Left ventricle myocardium superior (tissue), 1 donor: ENCODE results near the gene PCAT6. TPM values are rescaled to one million over a fixed set of nuclear protein-coding genes. Genes with fewer than 3 reads are reported as not detected.
"Not testable (repeated sequence)": the region's sequence is repeated elsewhere in the genome, so short reads cannot be mapped to it uniquely, and the experiment has no call there.

Source experiments
- ATAC-seq: fragments of 200-7000 bp; cut with Tn5 transposase; one replicate; pipeline ENCODE4 v1.9.1; 2020; ENCODE audit warnings: mild to moderate bottlenecking, moderate library complexity
- DNase-seq: peaks from one replicate; pipeline ENCODE4 v3.0.0-alpha.2; 2020
- intact Hi-C: fragments of 100-400 bp; cut with micrococcal nuclease; formaldehyde crosslinking; loops from one replicate; pipeline ENCODE4 v1.11.0; 2022
- total RNA-seq: library from RNA; stranded (reverse); fragmentation: NEBNext Ultra II Directional; extraction: Animal tissue kit (Norgen Biotek cat#: 25700); gene quantifications from one replicate; pipeline ENCODE4 v1.2.1, GENCODE V29; 2021
- donor health status: DM: no; HTN: yes; CAD: no; lungs with severe emphysema.

Gene PCAT6
- total RNA-seq, 1 donor from 2014 or later, result 0.79 TPM

DNA sequence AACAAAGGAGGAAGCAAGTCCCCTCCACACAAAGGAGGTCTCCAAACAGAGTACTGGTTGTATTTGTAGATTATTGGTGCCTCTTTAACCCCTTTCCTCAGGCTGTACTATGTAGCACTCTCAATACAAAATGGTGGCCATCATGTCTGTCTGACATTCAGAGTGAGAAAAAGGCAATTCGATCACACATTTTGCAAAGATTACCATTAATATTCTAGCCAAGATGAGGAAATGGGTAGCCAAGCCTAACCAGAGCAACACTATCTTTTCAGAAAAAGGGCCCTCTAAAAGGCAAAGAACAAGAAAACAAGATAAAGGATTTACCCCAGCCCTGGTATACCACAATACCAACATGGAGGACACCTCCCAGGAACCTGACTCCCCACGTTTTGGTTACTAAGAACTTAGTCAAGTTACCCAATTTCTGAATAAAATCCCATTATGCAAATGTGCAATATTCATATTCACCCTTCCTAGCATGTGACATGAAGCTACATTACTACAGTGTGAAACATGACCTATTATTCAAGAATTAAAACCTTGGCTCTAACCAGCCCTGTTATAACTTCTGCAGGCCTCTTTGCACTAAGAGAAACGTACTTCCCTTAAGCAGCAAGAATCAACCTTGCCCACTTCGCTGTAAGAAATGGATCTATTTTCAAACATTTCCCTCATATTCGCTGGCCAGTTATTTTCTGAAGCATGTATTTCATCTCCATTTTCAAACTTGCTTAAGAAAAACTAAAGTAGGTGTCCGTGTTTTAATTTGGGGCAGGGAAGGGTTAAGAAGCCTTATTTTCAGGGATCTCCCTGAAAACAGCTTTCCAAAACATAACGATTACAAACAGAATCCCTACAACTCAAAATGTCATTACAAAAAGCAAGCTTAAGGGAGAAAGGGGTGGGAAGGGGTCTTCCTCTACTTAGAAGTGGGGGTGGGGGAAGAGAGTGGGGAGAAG lies 4.6 kb upstream of the PCAT6 start:
- ATAC-seq (no peak), DNase-seq (no peak)
- intact Hi-C loops, result no loop called here

DNA sequence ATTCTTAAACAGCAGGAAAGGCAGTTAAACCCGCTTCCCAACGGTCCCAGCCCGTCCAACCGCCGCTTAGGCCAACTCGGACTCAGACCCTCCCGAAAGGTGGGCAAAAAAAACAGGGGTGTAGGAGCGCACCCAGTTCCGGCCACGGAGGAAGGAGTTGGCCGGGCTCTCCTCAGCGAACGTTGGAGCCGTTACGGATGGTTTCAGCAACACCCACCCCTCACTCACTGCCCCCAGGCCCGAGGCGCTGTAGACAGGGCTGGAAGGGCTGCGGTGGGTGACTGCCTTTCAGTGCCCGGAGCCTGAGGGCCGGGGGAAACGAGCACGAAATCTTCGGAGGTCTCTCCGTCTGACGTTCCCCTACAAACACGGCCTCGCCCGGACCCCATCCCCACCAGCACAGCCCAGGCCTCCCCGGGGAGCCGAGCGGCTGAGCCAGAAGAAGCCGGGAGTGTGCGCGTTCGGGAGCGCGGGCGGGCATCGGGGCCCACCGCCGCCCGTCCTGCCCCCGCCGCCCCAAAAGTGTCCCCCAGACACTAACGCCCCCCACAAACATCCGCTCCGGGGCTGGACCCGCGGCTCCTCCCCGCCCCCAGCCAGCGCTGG lies 3.8 kb upstream of the PCAT6 start:
- ATAC-seq (peak; percentile 3), DNase-seq (peak; percentile 42)
- intact Hi-C loops, result no loop called here

DNA sequence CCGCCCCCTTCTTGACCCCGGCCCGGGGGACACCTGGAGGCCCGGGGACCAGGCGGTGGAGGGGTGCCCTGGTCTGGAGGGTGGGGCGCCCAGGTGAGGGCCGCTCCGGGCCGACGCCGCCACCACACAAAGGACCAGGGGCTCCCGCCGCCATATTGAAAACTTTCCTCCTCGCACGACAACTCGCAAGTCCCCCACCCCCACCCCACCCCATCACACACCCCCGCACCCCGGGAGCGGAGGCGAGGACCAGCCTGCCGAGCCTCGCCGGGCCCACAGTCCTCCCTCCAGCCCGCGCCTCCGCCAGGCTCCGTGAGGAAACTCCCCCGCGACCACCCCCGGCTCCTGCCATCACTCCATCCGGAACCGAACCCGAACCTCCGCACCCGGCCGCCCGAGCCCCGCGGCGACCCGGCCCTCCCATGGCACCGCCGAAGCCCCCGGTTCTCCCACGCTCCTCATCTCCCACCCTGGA lies 3.3 kb upstream of the PCAT6 start:
- ATAC-seq (peak; percentile 13), DNase-seq (peak; percentile 45)
- intact Hi-C loops, result no loop called here

DNA sequence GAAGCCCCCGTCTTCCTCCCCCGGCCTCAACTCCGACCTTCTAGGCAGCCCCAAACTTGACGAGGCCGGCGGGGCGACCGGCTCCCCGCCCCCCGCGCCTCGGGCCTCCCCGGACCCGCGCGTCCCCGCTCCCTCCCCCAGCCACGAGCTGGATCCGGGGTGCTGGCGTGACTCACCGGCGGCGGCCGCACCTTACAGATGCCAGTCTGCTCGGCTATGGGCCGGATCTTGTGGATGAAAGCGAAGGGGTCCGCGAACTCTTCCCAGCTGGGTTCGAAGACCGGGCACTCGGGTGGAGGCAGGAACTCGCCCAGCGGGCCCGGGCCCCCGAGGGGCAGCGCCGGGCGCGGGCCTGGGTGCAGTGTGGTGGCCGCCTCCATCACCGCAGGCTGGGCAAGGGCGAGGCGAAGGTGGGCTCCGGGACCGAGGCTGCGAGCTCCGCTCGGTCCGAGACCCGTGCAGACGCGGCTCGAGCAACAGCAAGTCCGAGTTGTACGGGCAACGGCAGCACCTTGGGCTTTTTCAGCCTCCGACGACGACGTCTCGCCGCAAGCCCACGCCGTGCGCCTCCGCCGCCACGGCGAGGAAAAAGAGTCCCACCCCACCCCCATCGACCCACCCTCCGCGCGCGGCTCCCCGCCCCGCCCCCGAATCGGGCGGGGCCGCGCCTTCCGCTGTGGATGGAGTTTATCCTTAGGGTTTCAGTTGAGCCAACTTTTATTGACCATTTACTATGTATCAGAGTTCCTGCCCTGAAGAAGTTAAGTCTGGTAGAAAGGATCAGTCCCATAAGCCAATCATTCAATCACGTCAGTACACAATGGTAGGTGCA lies 2.6 kb upstream of the PCAT6 start, which contains the start of gene KDM5B:
KDM5B (minus strand) TSS at position 496 of the 832 bp plus-strand sequence; CDS start at position 380, 116 bp downstream.
- DNase-seq (peak; percentile 84), ATAC-seq (peak; percentile 55)
- intact Hi-C loops, result no loop called here

DNA sequence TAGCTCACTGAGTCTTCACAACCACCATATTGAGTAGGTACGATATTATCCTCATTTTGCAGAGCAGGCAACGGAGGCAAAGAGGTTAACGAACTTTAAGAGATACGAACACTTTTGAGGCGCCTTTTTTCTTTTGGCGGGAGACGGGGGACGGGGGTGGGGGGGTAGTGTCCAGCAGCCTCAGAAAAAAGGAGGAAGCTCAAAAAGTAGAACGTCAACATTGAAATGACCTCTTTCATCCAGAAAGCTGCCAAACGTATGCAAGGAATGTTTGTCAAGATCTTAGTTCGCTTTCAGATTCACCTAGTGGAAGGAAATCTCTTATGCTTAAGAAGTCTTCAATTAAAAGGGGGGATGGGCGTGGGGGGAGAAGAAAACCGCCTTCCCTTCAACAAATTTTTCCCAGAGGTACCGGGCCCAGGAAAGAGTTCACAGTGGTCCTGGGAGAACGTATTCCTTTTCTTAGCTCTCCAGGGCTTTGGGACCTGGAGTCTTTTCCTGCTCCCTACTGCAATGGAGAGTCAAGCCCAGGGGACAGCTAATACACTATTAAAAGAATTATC lies 1.1 kb upstream of the PCAT6 start:
- DNase-seq (no peak), ATAC-seq (no peak)
- intact Hi-C loops, result no loop called here

DNA sequence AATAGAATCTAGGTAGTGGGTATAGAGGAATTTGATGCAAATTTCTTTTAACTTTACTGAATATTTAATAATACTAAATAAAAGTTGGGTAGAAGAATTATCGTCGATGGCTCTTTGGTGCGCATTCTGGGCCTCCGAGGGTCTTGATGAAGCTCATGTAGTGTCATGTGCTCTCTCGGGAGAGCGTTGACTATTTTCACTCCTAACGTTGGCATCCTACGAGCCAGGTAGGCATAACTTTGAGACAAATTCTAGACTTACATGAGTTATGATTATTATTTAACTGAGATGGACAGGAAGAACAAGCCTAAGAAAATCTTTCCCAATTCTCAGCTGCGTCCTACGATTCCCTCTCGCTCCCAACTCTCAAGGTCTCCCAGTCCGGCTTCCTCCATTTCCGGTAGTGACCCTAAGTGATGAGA lies 550 bp upstream of the PCAT6 start:
- ATAC-seq (no peak), DNase-seq (no peak)
- intact Hi-C loops, result no loop called here

DNA sequence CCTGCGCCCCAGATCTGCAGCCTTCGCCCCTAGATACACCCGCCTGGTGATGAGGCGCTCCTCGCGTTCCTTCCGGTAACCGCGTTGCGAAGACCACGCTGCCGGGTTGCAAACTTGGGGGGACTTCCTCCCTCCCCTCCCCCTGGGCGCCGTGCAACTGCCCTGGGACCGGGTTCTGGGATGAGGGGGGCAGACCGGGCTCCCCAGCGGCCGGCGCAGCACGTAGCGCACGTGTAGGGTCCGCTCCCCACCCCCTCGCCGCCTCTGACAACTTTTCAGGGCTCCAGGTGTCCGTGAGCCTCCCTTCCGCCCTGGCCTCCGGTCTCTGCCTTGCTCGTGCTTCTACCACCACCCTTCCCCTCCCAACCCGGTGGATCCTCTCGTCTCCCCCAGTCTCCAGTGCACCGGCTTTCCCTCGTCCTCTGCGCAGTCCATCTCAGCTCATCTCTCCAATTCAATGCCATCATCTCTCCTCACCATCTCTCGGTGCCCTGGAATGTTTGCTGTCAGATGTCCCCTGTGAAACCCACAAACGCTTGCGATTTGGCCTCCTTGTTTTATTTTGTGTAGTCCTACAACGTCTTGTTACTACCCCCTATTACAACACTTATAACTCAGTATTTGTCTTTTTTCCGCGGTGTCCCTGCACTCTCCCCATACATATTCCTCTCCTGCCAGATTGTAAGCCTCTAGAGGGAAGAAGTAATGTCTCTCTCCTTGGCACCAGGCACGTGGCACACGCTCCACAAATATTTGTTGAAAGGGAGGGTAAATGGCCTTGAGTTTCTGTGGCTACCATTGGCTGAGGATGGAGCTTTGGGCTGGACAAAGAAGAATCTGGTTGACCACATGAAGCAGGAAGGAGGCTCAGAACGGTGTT lies 782 bp downstream of the PCAT6 start:
- intact Hi-C loops, result no loop called here
- ATAC-seq (no peak), DNase-seq (peak; percentile 44)

DNA sequence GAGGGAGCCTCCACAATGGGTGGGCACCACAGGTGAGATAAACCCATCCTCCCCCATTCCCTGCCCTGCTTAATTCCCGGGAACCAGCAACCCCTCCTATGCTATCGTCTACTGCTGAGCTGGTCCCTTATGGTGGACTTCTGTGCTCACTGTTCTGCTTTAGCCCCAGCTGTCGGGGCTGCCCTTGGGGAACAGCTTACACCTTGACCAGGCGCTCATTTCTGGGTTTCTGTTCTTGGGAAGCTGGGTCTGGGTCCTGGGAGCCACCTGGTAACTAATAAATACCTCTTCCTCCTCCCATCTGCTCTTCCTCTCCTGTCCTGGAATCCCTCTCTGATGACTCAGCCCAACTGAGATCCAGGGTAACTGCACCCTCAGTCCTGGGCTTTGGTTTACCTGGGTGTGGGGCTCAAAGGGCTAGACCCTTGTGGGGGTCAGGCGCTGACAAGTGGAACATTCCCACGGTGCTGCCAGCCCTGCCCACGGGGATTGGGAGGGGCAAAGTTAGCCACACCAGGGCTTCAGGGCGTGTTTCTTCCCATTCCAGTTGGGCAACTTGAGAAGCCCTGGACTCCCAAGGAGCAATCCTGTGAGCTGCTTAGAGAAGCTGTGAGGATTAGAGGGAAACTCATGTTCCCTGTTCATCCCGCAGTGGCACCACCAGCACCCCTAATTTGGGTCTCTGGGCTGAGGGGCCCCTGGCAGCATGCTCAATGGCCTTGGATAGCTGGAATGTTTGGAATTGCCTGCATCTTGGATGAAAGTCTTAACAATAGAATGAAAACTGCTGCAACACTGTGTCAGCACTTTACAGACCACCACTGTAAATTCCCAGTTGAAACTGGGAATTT lies 1.6 kb downstream of the PCAT6 start:
- intact Hi-C loops, result no loop called here
- no peak for ATAC-seq
- DNase-seq, result no peak

DNA sequence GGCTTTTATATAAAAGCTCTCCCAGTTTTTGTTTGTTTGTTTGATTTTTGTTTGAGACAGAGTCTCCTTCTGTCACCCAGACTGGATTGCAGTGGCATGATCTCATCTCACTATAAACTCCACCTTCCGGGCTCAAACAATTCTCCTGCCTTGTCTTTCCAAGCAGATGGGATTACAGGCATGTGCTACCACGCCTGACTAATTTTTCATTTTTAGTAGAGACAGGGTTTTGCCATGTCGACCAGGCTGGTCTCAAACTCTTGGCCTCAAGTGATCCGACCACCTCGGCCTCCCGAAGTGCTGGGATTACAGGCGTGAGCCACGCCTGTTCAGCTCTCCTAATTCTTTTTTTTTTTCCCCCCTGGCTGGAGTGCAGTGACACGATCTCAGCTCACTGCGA lies 4.4 kb downstream of the PCAT6 start:
- no peak for DNase-seq
- intact Hi-C loops, result no loop called here
- no peak for ATAC-seq

DNA sequence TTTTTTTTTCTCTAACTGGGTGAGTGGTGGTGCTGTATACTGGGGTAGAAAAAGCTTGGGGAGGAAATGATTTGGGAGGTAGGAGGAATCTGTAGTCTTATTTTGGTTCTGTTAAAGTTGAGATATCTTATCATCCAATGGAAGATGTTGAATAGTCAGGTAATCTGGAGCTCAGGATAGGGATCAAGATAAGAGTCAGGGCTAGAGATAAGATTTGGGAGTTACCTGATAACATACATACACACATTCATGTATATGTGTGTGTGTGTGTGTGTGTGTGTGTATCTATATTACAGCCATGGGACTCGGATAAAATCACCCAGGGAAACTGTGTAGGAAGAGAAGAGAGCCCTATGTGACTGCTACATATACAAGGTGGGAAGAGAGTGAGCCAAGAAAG lies 8.1 kb downstream of the PCAT6 start:
- intact Hi-C loops, result no loop called here
- ATAC-seq (no peak), DNase-seq (no peak)

DNA sequence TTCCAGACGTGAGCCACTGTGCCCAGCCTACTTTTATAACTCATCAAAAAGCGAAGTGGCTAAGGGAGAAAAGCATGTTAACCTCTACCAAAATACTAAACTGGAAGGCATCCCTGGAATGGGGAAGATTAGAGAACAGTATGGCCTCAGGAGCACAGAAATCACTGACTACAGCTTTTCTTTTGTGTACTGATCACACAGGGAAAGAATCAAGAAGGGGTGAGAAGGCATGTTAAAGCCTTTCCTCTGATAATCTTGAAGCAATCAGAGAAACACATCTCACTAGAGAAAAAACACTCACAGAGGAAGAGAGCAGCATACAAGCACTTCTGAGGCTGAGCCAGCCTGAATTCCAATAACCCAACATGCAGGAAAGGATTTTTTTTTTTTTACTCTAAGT lies 10.7 kb downstream of the PCAT6 start:
- ATAC-seq (no peak), DNase-seq (no peak)
- intact Hi-C loops, result no loop called here

DNA sequence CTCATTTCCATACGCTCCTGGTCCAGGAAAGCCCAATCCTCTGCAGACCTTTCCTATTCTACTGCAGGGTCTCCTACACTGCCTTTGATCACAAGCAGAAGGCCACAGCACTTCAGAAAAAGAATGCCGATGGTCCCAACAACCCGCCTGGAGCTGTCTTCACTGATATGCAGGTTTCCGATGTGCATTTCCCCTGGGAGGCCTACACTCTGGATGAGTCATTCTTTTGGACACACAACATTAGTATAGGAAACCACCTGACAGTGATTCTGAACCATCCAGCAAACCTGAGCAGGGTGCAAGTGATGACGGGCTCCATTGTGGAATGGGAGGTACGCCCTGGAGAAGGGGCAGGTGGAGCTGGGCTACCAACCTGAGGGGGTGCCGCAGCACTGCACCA lies 15.0 kb downstream of the PCAT6 start:
- no peak for DNase-seq
- intact Hi-C loops, result no loop called here
- no peak for ATAC-seq

DNA sequence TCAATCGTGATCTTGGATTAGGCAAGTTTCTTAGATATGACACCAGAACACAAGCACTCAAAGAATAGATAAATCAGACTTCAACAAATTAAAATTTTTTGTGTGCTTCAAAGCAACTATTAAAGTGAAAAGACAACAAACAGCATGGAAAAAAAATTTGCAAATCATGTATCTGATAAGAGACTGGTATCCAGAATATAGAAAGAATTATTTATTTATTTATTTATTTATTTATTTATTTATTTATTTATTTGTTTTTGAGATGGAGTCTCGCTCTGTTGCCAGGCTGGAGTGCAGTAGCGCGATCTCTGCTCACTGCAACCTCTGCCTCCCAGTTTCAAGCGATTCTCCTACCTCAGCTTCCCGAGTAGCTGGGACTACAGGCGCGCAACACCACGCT lies 18.5 kb downstream of the PCAT6 start:
- not testable (repeated sequence) for ATAC-seq

DNA sequence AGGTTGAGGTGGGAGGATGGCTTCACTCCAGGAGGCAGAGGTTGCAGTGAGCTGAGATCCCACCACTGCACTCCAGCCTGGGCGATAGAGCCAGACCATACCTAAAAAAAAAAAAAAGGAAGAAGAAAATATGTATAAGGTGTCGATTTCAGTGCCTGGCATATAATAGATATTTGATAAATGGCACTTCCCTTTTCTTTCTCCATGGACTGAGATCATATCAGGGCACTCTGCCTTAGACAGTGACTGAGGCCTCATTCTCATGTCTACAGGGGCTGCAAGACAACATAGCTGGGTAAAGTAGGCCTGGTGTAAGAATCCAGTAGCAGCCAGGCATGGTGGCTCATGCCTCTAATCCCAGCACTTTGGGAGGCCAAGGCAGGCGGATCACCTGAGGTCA lies 21.2 kb downstream of the PCAT6 start:
- DNase-seq (no peak), ATAC-seq (no peak)
- intact Hi-C loops, result no loop called here

More for the DNA sequence above, 18.5 kb downstream of the PCAT6 start:
- intact Hi-C loops, DNase-seq: not testable (repeated sequence)

DNA sequence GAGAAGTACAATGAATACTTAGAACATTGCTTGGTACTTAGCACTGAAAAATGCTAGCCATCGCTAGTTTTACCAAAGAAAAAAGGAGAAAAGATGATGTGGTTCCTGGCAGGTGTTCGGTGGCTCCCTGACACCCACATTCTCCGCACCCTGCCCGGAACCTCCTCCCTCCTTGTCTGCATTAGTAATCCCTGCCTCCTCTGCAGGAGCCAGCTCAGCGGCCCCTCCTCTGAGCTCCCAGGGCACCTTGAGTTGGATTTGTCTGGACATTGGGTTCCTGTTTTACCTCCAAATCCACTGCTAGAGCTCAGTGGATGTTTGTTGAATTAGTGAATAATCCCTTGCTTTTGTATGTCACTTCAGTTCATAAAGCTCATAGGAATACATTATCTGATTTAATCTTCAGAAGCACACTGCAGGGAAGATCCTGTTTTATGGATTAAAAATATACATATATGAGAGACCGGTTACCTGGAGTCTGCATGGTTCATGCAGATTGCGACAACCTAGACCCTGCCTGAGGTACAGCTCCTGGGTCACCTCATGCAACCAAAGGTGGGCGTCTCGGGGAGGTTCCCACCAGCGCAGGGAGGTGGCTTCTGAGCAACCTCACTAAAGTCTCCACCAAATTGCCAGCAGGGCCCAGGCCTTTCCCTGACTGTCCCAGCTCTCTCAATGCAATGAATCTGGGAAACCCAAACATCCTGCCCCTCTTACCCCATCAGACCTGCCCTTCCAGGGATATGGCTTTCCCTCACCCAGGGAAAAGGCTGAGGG lies 24.2 kb downstream of the PCAT6 start:
- DNase-seq, result no peak
- ATAC-seq, result no peak
- intact Hi-C loops, result no loop called here

DNA sequence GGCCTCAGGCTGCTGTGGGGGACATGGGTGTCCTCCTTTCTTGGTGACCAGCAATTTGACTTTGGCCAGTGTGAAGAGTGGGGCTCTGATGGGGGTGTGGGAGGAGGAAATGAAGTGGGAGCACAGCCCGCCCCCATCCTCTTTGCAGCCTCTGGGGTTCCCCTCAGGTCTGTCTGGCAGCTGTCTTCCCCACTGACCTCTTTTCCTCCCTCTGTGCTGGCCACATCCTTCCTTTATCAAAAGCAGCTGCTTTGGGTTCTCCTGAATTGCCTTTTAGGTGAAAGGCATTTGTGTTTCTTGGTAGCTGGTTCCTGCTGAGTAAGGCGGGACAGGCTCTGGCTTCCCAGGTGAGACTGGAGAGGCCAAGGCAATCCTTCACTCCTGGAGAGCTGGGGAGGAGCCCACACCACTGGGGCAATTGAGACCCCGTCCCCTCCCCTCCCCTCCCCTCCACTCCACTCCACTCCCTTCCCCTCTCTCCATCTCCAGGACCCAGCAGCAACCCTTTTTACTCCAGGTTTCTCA lies 24.9 kb downstream of the PCAT6 start:
- no peak for DNase-seq
- intact Hi-C loops, result no loop called here
- ATAC-seq, result no peak
